Measurements from ENCODE around the gene CRYBG3. TPM values are rescaled to one million over a fixed set of nuclear protein-coding genes. Genes with fewer than 3 reads are reported as not detected.
A peak's percentile ranks its signal among the peaks of the same experiment; 100 is the strongest.

Gene CRYBG3
- total RNA-seq, 1 experiment from 2014 or later: 5.9 TPM

DNA sequence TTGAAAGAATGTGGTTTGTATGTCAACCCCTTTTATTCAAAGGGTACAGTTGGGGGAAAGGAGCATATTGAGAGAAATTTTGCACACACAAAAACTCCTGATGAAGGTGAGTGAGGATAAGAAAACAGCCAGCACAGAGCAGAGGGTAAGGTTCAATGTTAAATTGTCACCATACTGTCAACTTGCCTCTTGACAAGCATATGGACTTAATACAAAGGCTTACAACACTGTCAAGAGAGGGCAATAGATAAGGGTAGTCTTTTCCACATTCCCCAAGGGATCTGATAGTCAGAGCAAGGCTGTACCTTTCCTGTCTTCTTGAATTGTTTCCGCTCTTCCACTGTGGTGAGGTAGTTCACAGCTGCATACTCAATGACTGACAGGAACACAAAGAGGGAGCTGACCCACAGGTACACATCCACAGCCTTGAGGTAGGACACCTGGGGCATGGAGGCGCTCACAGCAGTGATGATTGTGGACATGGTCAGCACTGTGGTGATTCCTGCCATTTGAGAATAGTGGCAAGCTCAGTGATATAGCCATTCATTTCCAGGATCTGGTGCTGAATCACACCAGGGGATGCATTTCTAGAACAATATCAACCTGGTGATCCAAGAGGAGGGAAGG is 170.8 kb downstream of the CRYBG3 start:
- no peak overlapping the region for H2BK15ac ChIP-seq (ENCODE audit: low read depth, low read length)
- WGBS (ENCODE audit: extremely low coverage, insufficient read length, low lambda C conversion rate): no CpG with 5 or more reads among the region's 2 CpGs
- H3K79me1 ChIP-seq (ENCODE audit: insufficient read depth, low read depth, low read length, poor library complexity, severe bottlenecking): no peaks in the 10 kb centered on the region
- TF ChIP-seq, protein P1, sequence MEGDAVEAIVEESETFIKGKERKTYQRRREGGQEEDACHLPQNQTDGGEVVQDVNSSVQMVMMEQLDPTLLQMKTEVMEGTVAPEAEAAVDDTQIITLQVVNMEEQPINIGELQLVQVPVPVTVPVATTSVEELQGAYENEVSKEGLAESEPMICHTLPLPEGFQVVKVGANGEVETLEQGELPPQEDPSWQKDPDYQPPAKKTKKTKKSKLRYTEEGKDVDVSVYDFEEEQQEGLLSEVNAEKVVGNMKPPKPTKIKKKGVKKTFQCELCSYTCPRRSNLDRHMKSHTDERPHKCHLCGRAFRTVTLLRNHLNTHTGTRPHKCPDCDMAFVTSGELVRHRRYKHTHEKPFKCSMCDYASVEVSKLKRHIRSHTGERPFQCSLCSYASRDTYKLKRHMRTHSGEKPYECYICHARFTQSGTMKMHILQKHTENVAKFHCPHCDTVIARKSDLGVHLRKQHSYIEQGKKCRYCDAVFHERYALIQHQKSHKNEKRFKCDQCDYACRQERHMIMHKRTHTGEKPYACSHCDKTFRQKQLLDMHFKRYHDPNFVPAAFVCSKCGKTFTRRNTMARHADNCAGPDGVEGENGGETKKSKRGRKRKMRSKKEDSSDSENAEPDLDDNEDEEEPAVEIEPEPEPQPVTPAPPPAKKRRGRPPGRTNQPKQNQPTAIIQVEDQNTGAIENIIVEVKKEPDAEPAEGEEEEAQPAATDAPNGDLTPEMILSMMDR (conservative IDR thresholded peaks at IDR 0.05): no peak
- peaks cover 5% of the 10 kb centered on the region for H3K23me2 ChIP-seq (ENCODE audit: insufficient read length, low read depth, low read length, poor library complexity, severe bottlenecking)
- no peak overlapping the region for H3K4ac ChIP-seq (ENCODE audit: low read depth, low read length)
- H3K4me1 ChIP-seq (ENCODE audit: insufficient read depth, low read length): peaks cover 4% of the 10 kb centered on the region; the same call in 1 of the 2 replicates
- no peak overlapping the region for H2AFZ ChIP-seq (ENCODE audit: low read length)
- DNase-seq: no peak
- peaks cover 22 to 25% of the 10 kb centered on the region in 2 experiments for H3K4me1 Mint-ChIP-seq
- H3K27ac ChIP-seq (ENCODE audit: insufficient read length, low read depth, low read length): no peak overlapping the region
- no peak overlapping the region for H3K4me2 ChIP-seq (ENCODE audit: insufficient read depth, insufficient read length, low read length)
- no peaks in the 10 kb centered on the region for H4K20me1 ChIP-seq (ENCODE audit: control insufficient read depth, insufficient read depth, insufficient read length)
- H3K9ac ChIP-seq (ENCODE audit: extremely low read depth, insufficient read length, low read length): no peak overlapping the region
- H2BK120ac ChIP-seq (ENCODE audit: low read depth, low read length, poor library complexity, severe bottlenecking): no peak overlapping the region
- H2BK5ac ChIP-seq (ENCODE audit: insufficient read length, low read length): no peak overlapping the region
- H3K9me3 ChIP-seq (ENCODE audit: control insufficient read depth, low read depth, low read length): no peaks in the 10 kb centered on the region
- no peak overlapping the region for H3K56ac ChIP-seq (ENCODE audit: insufficient read length, low read depth, low read length)
- H3T11ph ChIP-seq (ENCODE audit: low read length): no peak overlapping the region
- H3K18ac ChIP-seq (ENCODE audit: insufficient read length, low read depth, low read length): no peak overlapping the region
- no peak overlapping the region for H2BK12ac ChIP-seq (ENCODE audit: insufficient read length, low read depth, low read length)
- H3K36me3 Mint-ChIP-seq (ENCODE audit: insufficient read depth in 1 of 3, low read depth in 3 of 3): peaks cover 0 to 8% (median 1%) of the 10 kb centered on the region in 3 experiments; a peak in 3 of 7 replicates
- H4K5ac ChIP-seq (ENCODE audit: insufficient read length, low read depth, low read length): no peak overlapping the region
- no peak overlapping the region for H2BK20ac ChIP-seq (ENCODE audit: low read depth, low read length, poor library complexity, severe bottlenecking)
- no peak overlapping the region for H4K8ac ChIP-seq (replicated peaks; ENCODE audit: insufficient read length, low read depth, low read length)
- no peak overlapping the region for H3K14ac ChIP-seq (ENCODE audit: insufficient read depth, low read length)
- H3K79me2 ChIP-seq (ENCODE audit: insufficient read depth, low read length): no peaks in the 10 kb centered on the region
- no peak overlapping the region for H3K4me3 Mint-ChIP-seq
- no peak overlapping the region for H4K91ac ChIP-seq (ENCODE audit: insufficient read length, low read depth, low read length)
- H2AK5ac ChIP-seq (ENCODE audit: insufficient read length, low read length): no peak overlapping the region
- no peaks in the 10 kb centered on the region for H3K27me3 Mint-ChIP-seq (ENCODE audit: low read depth)
- peak overlapping the region in 1 of 3 experiments; percentile 31; a peak in 3 of 7 replicates for H3K27ac Mint-ChIP-seq
- peaks cover 0 to 7% of the 10 kb centered on the region in 2 experiments; a peak in 3 of 5 replicates for H3K9me3 Mint-ChIP-seq
- H3K27me3 ChIP-seq (ENCODE audit: insufficient read depth, low read length): no peaks in the 10 kb centered on the region
- no peak overlapping the region for H3K23ac ChIP-seq (ENCODE audit: insufficient read length, low read depth, low read length)

Data from H9 (cell line).